ENCODE results near the gene PEX7. TPM values are rescaled to one million over a fixed set of nuclear protein-coding genes. Genes with fewer than 3 reads are reported as not detected.

PEX7 gene
- total RNA-seq, 4 donors from 2014 or later: 4.7 to 9.7 (median 6.9) TPM

GRCh38 chr6:136960781-136961180 lies 138.4 kb downstream of the PEX7 start:
- no peak for TF ChIP-seq CTCF (IDR thresholded peaks at IDR 0.05)

GRCh38 chr6:136961848-136962247 lies 139.5 kb downstream of the PEX7 start:
- no peak for TF ChIP-seq CTCF (IDR thresholded peaks at IDR 0.05)
- DNase-seq (ENCODE audit: low spot score) (no peak), ATAC-seq (ENCODE audit: low FRiP score) (no peak)

More at GRCh38 chr6:136960781-136961180, 138.4 kb downstream of the PEX7 start:
- no peak for ATAC-seq (ENCODE audit: low FRiP score)
- no peak for DNase-seq (ENCODE audit: low spot score)

- DNase-seq (ENCODE audit: low spot score) (no peak), ATAC-seq (ENCODE audit: low FRiP score) (no peak)
- no peak for TF ChIP-seq CTCF (IDR thresholded peaks at IDR 0.05)
These were observed 140.3 kb downstream of the PEX7 start for GRCh38 chr6:136962661-136963060.

- DNase-seq (ENCODE audit: low spot score) (no peak), ATAC-seq (ENCODE audit: low FRiP score) (no peak)
- no peak for TF ChIP-seq CTCF (IDR thresholded peaks at IDR 0.05)
These were observed 140.9 kb downstream of the PEX7 start for GRCh38 chr6:136963259-136963658.

Small RNA genes lying within 50 kb of the gene (small RNA-seq; reads per million reads assigned to genes)
- gene RF00019: not detected
- not detected for gene RF00443

Other genes with a start within 250 kb of the PEX7 start
- gene MAP3K5, start 30.1 kb upstream of the PEX7 start, total RNA-seq: 10 to 100 TPM; 31.4 to 53.0 (median 47.2) TPM
- gene SLC35D3, start 99.7 kb downstream of the PEX7 start, total RNA-seq: not detected
- 1 to 10 TPM; 1.1 to 4.6 (median 1.4) TPM for gene IL20RA, start 222.4 kb downstream of the PEX7 start, total RNA-seq